PC-3 (cell line): ENCODE results near the gene DDX54. TPM values are rescaled to one million over a fixed set of nuclear protein-coding genes. Genes with fewer than 3 reads are reported as not detected.

Experiments used
- ATAC-seq: fragments of 200-7000 bp; cut with Tn5 transposase; 2 replicates; pipeline ENCODE4 v1.9.1; 2020; ENCODE audit warnings: mild to moderate bottlenecking, moderate library complexity
- BruUV-seq: library from RNA; stranded (reverse); fragments of 400-500 nt; replicated peaks from 2 replicates; lab custom pipeline; 2021; lab: Mats Ljungman, UMichigan
- CTCF ChIA-PET: fragments of 300-600 bp; sonication (Branson Sonifier 250); formaldehyde crosslinking; loops from one replicate; lab custom pipeline; 2022; ENCODE audit warnings: antibody characterized with exemption; lab: Charles Lee
- POLR2A ChIA-PET: fragments of 300-600 bp; sonication (Branson Sonifier 250); formaldehyde crosslinking; loops from one replicate; lab custom pipeline; 2022; ENCODE audit warnings: antibody characterized with exemption; ENCODE audit not compliant: unreplicated experiment; lab: Charles Lee
- DNase-seq: peaks from one replicate; pipeline ENCODE4 v3.0.0-alpha.2; 2015
- H2AFZ ChIP-seq: fragments of 300-600 bp; sonication (generic); 2 replicates; pipeline ENCODE4 v1.6.0; 2016; ENCODE audit warnings: antibody characterized with exemption, low read length
- H3F3A ChIP-seq: fragments of 300-600 bp; sonication (generic); one replicate; pipeline ENCODE4 v1.6.0; 2017; ENCODE audit warnings: antibody characterized with exemption, low read length, control low read depth, mild to moderate bottlenecking; ENCODE audit not compliant: unreplicated experiment
- H3K27ac ChIP-seq: fragments of 300-600 bp; sonication (generic); 2 replicates; pipeline ENCODE4 v1.5.1; 2016; ENCODE audit warnings: mild to moderate bottlenecking, low read length
- H3K27me3 ChIP-seq: fragments of 300-600 bp; sonication (generic); 2 replicates; pipeline ENCODE4 v1.6.1; 2016; ENCODE audit warnings: low read length, mixed read lengths
- H3K36me3 ChIP-seq: fragments of 300-600 bp; sonication (generic); 2 replicates; pipeline ENCODE4 v1.6.1; 2016; ENCODE audit warnings: low read depth, mixed run types, low read length, mixed read lengths
- H3K4me1 ChIP-seq: fragments of 300-600 bp; sonication (generic); 2 replicates; pipeline ENCODE4 v1.5.1; 2016; ENCODE audit warnings: low read length; ENCODE audit not compliant: insufficient read depth
- H3K4me2 ChIP-seq: fragments of 300-600 bp; sonication (generic); 2 replicates; pipeline ENCODE4 v1.6.0; 2016; ENCODE audit warnings: low read length
- H3K4me3 ChIP-seq: fragments of 300-600 bp; sonication (generic); 2 replicates; pipeline ENCODE4 v1.5.1; 2016; ENCODE audit warnings: mild to moderate bottlenecking, low read length, mixed read lengths
- H3K79me2 ChIP-seq: fragments of 300-600 bp; sonication (generic); 2 replicates; pipeline ENCODE4 v1.6.1; 2017; ENCODE audit warnings: low read length, mixed read lengths
- H3K9ac ChIP-seq: fragments of 300-600 bp; sonication (generic); 2 replicates; pipeline ENCODE4 v1.6.0; 2016; ENCODE audit warnings: mild to moderate bottlenecking, low read length
- H3K9me2 ChIP-seq: fragments of 300-600 bp; sonication (generic); replicated peaks from 2 replicates; pipeline ENCODE4 v1.6.1; 2016; ENCODE audit warnings: mixed run types, low read length, mixed read lengths
- H3K9me3 ChIP-seq: fragments of 300-600 bp; sonication (generic); 2 replicates; pipeline ENCODE4 v1.6.1; 2016; ENCODE audit warnings: low read length, mixed read lengths
- H4K20me1 ChIP-seq: fragments of 300-600 bp; sonication (generic); 2 replicates; pipeline ENCODE4 v1.6.1; 2016; ENCODE audit warnings: low read length, mixed read lengths
- EZH2 ChIP-seq: fragments of 300-600 bp; sonication (generic); IDR thresholded peaks from one replicate; pipeline ENCODE4 v1.6.1; 2017; ENCODE audit warnings: antibody characterized with exemption, mild to moderate bottlenecking, low read length; ENCODE audit not compliant: unreplicated experiment
- EZH2phosphoT487 ChIP-seq: fragments of 300-600 bp; sonication (generic); IDR thresholded peaks from 2 replicates; pipeline ENCODE4 v1.6.1; 2018; ENCODE audit warnings: mild to moderate bottlenecking, antibody characterized with exemption, low read length, borderline replicate concordance
- intact Hi-C: fragments of 100-400 bp; cut with micrococcal nuclease; formaldehyde crosslinking; loops from 2 replicates; pipeline ENCODE4 v1.9.0; 2023
- total RNA-seq: library from RNA; depleted of rRNA; stranded (reverse); fragments of >200 nt; gene quantifications from 2 replicates; pipeline ENCODE4 v1.2.3, GENCODE V29; 2014
- TF ChIP-seq, protein P1 (sequence below): fragments of 300-600 bp; sonication (generic); conservative IDR thresholded peaks from 2 replicates; pipeline ENCODE4 v1.5.1; 2017; ENCODE audit warnings: antibody characterized with exemption, low read depth, mild to moderate bottlenecking, low read length

The DDX54 gene
- total RNA-seq, 1 experiment from 2014 or later, result 158 TPM

DNA sequence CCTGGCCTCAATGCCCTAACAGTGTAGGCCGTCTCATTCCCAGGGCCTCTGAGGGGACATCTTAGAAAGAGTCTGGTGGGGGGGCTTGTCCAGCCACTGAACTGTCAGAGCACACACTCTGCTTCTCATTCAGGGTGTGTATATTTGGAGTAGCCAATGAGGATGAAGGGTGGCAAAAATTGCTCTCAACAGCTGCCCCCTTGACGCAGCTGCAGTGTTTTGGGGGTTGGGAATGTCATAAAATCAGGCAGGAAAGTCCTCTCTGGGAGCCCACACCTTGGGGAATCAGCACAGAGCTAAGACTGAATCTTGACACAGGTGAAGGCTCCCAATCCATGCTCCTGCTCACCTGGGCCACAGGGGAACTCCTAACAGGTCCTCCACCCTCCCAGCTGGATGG is 51.2 kb downstream of the DDX54 start:
- Histone ChIP-seq H3K79me2 (no peaks in the 10 kb centered on the region), H3K27me3 (0 out of 2 replicates have a peak, but pooled peaks cover 5% of the 10 kb centered on the region), H3K4me2 (no peak overlapping the region), H3K27ac (no peak overlapping the region), H3K4me3 (no peak overlapping the region), H2AFZ (no peak overlapping the region), H3K9me2 (no peaks in the 10 kb centered on the region), H3K9me3 (no peaks in the 10 kb centered on the region), H3F3A (no peaks in the 10 kb centered on the region), H3K4me1 (no peaks in the 10 kb centered on the region), H3K36me3 (no peaks in the 10 kb centered on the region), H3K9ac (no peak overlapping the region), H4K20me1 (no peaks in the 10 kb centered on the region)
- DNase-seq, result no peak
- POLR2A ChIA-PET, result no interaction called here
- TF ChIP-seq EZH2phosphoT487 (no peak), EZH2 (no peak)
- TF ChIP-seq, protein P1, sequence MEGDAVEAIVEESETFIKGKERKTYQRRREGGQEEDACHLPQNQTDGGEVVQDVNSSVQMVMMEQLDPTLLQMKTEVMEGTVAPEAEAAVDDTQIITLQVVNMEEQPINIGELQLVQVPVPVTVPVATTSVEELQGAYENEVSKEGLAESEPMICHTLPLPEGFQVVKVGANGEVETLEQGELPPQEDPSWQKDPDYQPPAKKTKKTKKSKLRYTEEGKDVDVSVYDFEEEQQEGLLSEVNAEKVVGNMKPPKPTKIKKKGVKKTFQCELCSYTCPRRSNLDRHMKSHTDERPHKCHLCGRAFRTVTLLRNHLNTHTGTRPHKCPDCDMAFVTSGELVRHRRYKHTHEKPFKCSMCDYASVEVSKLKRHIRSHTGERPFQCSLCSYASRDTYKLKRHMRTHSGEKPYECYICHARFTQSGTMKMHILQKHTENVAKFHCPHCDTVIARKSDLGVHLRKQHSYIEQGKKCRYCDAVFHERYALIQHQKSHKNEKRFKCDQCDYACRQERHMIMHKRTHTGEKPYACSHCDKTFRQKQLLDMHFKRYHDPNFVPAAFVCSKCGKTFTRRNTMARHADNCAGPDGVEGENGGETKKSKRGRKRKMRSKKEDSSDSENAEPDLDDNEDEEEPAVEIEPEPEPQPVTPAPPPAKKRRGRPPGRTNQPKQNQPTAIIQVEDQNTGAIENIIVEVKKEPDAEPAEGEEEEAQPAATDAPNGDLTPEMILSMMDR, result no peak
- intact Hi-C loops, result no loop called here
- BruUV-seq, result no TSS peak
- CTCF ChIA-PET, result no interaction called here
- ATAC-seq, result no peak

DNA sequence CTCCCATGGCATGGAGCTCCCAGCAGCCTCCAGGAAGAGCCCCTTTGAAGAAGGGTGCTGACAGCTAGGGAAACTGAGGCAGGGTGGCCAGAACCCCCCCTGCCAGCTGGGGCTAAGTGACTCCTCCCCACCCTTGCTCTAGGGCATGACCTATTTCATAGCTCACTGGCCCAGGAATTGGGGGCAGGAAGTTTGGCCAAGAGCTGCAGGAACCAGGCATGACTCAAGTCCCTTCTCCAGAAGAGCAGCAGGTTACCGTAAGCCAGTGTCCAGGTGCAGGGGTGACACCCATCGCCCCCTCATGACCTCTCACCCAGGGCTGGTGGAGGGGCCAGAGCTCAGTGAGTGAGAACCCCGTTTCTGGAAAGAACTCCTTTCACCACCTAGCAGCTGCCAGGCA is 51.6 kb downstream of the DDX54 start:
- Histone ChIP-seq H3K9ac (no peak overlapping the region), H3K36me3 (no peaks in the 10 kb centered on the region), H3K4me1 (no peaks in the 10 kb centered on the region), H3K9me2 (no peaks in the 10 kb centered on the region), H2AFZ (no peak overlapping the region), H3K27ac (no peak overlapping the region), H3F3A (no peaks in the 10 kb centered on the region), H3K79me2 (no peaks in the 10 kb centered on the region), H3K4me3 (no peak overlapping the region), H3K9me3 (no peaks in the 10 kb centered on the region), H3K4me2 (no peak overlapping the region), H3K27me3 (0 out of 2 replicates have a peak, but pooled peaks cover 5% of the 10 kb centered on the region), H4K20me1 (no peaks in the 10 kb centered on the region)
- ATAC-seq (no peak), DNase-seq (no peak)
- intact Hi-C loops, result no loop called here
- POLR2A ChIA-PET, result no interaction called here
- CTCF ChIA-PET, result no interaction called here
- no TSS peak for BruUV-seq
- TF ChIP-seq EZH2 (no peak), EZH2phosphoT487 (no peak)
- TF ChIP-seq, protein P1, result no peak

DNA sequence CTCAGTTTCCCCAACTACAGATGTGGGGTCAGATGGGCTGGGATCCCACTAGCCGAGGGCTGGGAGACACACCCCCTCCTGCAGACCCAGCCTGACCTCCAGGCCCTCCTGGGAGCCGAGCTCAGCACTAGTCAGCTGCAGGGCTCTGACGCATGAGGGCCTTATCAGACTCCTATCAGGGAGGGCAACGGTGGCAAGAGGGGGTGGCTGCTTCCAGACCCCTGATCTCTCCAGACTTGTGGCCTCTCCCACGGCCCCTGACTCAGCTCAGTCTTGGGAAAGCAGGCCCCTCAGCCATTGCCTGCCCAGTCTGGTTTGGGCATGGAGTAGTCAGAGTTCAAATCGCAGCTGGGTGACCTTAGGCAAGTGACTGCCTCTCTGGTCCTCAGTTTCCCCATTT is 52.2 kb downstream of the DDX54 start:
- intact Hi-C loops, result no loop called here
- no peaks in the 10 kb centered on the region for H3K9me3 ChIP-seq
- H3K9ac ChIP-seq, result no peak overlapping the region
- no peak overlapping the region for H3K27ac ChIP-seq
- no peaks in the 10 kb centered on the region for H3K36me3 ChIP-seq
- ATAC-seq (no peak), DNase-seq (no peak)
- ChIA-PET CTCF (no interaction called here), POLR2A (no interaction called here)
- no peak overlapping the region for H3K4me3 ChIP-seq
- no peaks in the 10 kb centered on the region for H3K4me1 ChIP-seq
- H3K4me2 ChIP-seq, result no peak overlapping the region
- H2AFZ ChIP-seq, result no peak overlapping the region
- no peaks in the 10 kb centered on the region for H3F3A ChIP-seq
- H3K27me3 ChIP-seq, result 0 out of 2 replicates have a peak, but pooled peaks cover 5% of the 10 kb centered on the region
- H3K9me2 ChIP-seq, result no peaks in the 10 kb centered on the region
- H4K20me1 ChIP-seq, result no peaks in the 10 kb centered on the region
- TF ChIP-seq EZH2phosphoT487 (no peak), EZH2 (no peak)
- TF ChIP-seq, protein P1, result no peak
- H3K79me2 ChIP-seq, result no peaks in the 10 kb centered on the region
- no TSS peak for BruUV-seq
